HepG2 (cell line): ENCODE results near the gene VWA5B1. TPM values are rescaled to one million over a fixed set of nuclear protein-coding genes. Genes with fewer than 3 reads are reported as not detected.
A peak's percentile ranks its signal among the peaks of the same experiment; 100 is the strongest.

ENCODE experiments used
- ARID4A ChIP-seq: sonication (generic); formaldehyde crosslinking; IDR thresholded peaks from 2 replicates; pipeline ENCODE4 v1.5.0; 2020; ENCODE audit warnings: mild to moderate bottlenecking, missing genetic modification reagents, borderline replicate concordance
- CTCF ChIP-seq: sonication (generic); formaldehyde crosslinking; IDR thresholded peaks from 2 replicates; pipeline ENCODE4 v1.5.0; 2020; ENCODE audit warnings: mild to moderate bottlenecking, missing genetic modification reagents, moderate library complexity
- ELF1 ChIP-seq: sonication (generic); formaldehyde crosslinking; IDR thresholded peaks from 2 replicates; pipeline ENCODE4 v1.4.0; 2020; ENCODE audit warnings: missing genetic modification reagents
- MEIS1 ChIP-seq: sonication (generic); formaldehyde crosslinking; IDR thresholded peaks from 2 replicates; pipeline ENCODE4 v1.9.0; 2021; ENCODE audit warnings: mild to moderate bottlenecking, missing genetic modification reagents, moderate library complexity, borderline replicate concordance
- NFYB ChIP-seq: sonication (generic); formaldehyde crosslinking; IDR thresholded peaks from 2 replicates; pipeline ENCODE4 v1.4.0; 2020; ENCODE audit warnings: missing genetic modification reagents
- NFYC ChIP-seq: IDR thresholded peaks from 2 replicates; pipeline ENCODE4 v1.6.1; 2016; ENCODE audit warnings: missing genetic modification reagents, missing compliant biosample characterization
- RAD21 ChIP-seq: fragments of 450-650 bp; formaldehyde crosslinking; IDR thresholded peaks from 2 replicates; pipeline ENCODE4 v1.5.0; 2020; ENCODE audit warnings: mild to moderate bottlenecking
- RARA ChIP-seq: IDR thresholded peaks from 2 replicates; pipeline ENCODE4 v1.6.1; 2016; ENCODE audit warnings: missing genetic modification reagents, missing compliant biosample characterization
- TARDBP ChIP-seq: sonication (generic); formaldehyde crosslinking; IDR thresholded peaks from 2 replicates; pipeline ENCODE4 v1.8.0; 2022; ENCODE audit warnings: mild to moderate bottlenecking, missing genetic modification reagents
- ZNF564 ChIP-seq: sonication (generic); formaldehyde crosslinking; IDR thresholded peaks from 2 replicates; pipeline ENCODE4 v1.8.1; 2023; ENCODE audit warnings: mild to moderate bottlenecking, missing genetic modification reagents
- ZNF773 ChIP-seq: sonication (generic); formaldehyde crosslinking; IDR thresholded peaks from 2 replicates; pipeline ENCODE4 v1.4.0; 2020; ENCODE audit warnings: missing genetic modification reagents, borderline replicate concordance
- ZNF816 ChIP-seq: sonication (generic); formaldehyde crosslinking; IDR thresholded peaks from 2 replicates; pipeline ENCODE4 v1.8.0; 2022; ENCODE audit warnings: missing genetic modification reagents, mild to moderate bottlenecking, borderline replicate concordance
- polyA plus RNA-seq, 8 experiments: library from polyadenylated mRNA; depleted of rRNA in 3 of 8; stranded (reverse) in 7 of 8; unstranded in 1 of 8; fragments of >200 nt; fragmentation: Illumina TruSeq in 4 of 8; extraction: Trizol in 4 of 8; gene quantifications; 2 replicates each; pipeline versions ENCODE4 v1.2.1 to v1.2.3, GENCODE V29; 2011 to 2016; ENCODE audit warnings: low read depth in 4 of 8, missing spikeins in 1 of 8, mixed read lengths in 1 of 8; ENCODE audit not compliant: insufficient read depth in 1 of 8
- total RNA-seq, 5 experiments: library from RNA; depleted of rRNA; stranded (reverse); fragments of >200 nt; fragmentation: Illumina TruSeq; extraction: Trizol; gene quantifications; 2 replicates each; pipeline ENCODE4 v1.2.3, GENCODE V29; 2016; ENCODE audit warnings: low read depth in 1 of 5
- TF ChIP-seq, protein P1 (sequence below): sonication (generic); formaldehyde crosslinking; IDR thresholded peaks from 2 replicates; pipeline ENCODE4 v1.5.1; 2020; ENCODE audit warnings: missing genetic modification reagents, mild to moderate bottlenecking, borderline replicate concordance
- TF ChIP-seq, protein P2 (sequence below): sonication (generic); formaldehyde crosslinking; IDR thresholded peaks from 2 replicates; pipeline ENCODE4 v1.5.0; 2020; ENCODE audit warnings: missing genetic modification reagents
- TF ChIP-seq, protein P3 (sequence below): sonication (generic); formaldehyde crosslinking; IDR thresholded peaks from 2 replicates; pipeline ENCODE4 v1.5.0; 2020; ENCODE audit warnings: missing genetic modification reagents
- TF ChIP-seq, protein P4 (sequence below): sonication (generic); formaldehyde crosslinking; conservative IDR thresholded peaks from 2 replicates; pipeline ENCODE4 v1.5.0; 2020; ENCODE audit warnings: missing genetic modification reagents

Gene VWA5B1
- total and polyA plus RNA-seq, 2 of the 13 experiments (the other 11 are each of a cell fraction or from before 2014, with no cell fraction given) = not detected

DNA sequence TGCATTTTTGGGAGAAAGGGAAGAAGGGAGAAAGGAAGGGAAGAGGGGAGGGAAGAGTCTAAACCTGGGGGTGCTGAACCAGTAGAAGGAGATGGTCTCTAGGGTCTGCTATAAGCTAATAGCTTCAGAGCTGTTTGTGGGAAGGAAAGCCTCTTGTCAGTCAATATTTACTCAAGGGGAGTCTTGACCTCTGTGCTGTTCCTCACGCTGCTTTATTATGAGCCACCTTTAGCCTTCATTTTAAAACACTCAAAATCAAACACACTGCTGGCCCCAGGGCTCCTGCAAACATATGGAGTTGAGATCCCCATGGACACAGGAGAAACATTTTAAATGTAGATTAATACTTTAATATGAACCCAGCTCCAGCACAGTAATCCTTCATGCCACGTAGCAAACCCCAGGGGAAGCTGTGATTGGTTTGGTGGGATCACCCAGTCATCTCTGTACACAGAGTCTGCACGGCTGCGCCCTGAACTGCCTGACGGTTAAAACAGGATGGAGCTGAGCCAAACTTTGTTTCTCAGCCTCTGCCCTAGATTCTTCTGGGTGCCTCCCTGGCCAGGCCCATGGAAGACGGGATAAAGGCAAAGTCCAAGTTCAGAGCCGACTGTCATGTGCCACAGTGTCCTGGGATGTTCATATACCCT lies 40.2 kb upstream of the VWA5B1 start (continued):
- no peak for TF ChIP-seq CTCF (CRISPR knock-in tag)
- TF ChIP-seq ARID4A (CRISPR knock-in tag) = no peak
- TF ChIP-seq, protein P1, sequence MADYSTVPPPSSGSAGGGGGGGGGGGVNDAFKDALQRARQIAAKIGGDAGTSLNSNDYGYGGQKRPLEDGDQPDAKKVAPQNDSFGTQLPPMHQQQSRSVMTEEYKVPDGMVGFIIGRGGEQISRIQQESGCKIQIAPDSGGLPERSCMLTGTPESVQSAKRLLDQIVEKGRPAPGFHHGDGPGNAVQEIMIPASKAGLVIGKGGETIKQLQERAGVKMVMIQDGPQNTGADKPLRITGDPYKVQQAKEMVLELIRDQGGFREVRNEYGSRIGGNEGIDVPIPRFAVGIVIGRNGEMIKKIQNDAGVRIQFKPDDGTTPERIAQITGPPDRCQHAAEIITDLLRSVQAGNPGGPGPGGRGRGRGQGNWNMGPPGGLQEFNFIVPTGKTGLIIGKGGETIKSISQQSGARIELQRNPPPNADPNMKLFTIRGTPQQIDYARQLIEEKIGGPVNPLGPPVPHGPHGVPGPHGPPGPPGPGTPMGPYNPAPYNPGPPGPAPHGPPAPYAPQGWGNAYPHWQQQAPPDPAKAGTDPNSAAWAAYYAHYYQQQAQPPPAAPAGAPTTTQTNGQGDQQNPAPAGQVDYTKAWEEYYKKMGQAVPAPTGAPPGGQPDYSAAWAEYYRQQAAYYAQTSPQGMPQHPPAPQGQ (CRISPR knock-in tag) = no peak
- TF ChIP-seq MEIS1 (CRISPR knock-in tag) = no peak
- TF ChIP-seq RAD21 (CRISPR knock-in tag) = no peak
- no peak for TF ChIP-seq ELF1
- peak; percentile 41; the same call in 1 of the 2 replicates for TF ChIP-seq NFYB (CRISPR knock-in tag)
- TF ChIP-seq, protein P2, sequence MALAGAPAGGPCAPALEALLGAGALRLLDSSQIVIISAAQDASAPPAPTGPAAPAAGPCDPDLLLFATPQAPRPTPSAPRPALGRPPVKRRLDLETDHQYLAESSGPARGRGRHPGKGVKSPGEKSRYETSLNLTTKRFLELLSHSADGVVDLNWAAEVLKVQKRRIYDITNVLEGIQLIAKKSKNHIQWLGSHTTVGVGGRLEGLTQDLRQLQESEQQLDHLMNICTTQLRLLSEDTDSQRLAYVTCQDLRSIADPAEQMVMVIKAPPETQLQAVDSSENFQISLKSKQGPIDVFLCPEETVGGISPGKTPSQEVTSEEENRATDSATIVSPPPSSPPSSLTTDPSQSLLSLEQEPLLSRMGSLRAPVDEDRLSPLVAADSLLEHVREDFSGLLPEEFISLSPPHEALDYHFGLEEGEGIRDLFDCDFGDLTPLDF (CRISPR knock-in tag) = no peak
- no peak for TF ChIP-seq ZNF773
- no peak for TF ChIP-seq ZNF816 (CRISPR knock-in tag)
- TF ChIP-seq ZNF564 (CRISPR knock-in tag) = no peak
- peak; percentile 73 for TF ChIP-seq RARA (CRISPR knock-in tag)
- TF ChIP-seq, protein P3, sequence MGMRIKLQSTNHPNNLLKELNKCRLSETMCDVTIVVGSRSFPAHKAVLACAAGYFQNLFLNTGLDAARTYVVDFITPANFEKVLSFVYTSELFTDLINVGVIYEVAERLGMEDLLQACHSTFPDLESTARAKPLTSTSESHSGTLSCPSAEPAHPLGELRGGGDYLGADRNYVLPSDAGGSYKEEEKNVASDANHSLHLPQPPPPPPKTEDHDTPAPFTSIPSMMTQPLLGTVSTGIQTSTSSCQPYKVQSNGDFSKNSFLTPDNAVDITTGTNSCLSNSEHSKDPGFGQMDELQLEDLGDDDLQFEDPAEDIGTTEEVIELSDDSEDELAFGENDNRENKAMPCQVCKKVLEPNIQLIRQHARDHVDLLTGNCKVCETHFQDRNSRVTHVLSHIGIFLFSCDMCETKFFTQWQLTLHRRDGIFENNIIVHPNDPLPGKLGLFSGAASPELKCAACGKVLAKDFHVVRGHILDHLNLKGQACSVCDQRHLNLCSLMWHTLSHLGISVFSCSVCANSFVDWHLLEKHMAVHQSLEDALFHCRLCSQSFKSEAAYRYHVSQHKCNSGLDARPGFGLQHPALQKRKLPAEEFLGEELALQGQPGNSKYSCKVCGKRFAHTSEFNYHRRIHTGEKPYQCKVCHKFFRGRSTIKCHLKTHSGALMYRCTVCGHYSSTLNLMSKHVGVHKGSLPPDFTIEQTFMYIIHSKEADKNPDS (CRISPR knock-in tag) = no peak
- TF ChIP-seq NFYC = peak; percentile 47; the same call in 1 of the 2 replicates
- no peak for TF ChIP-seq TARDBP (CRISPR knock-in tag)
- TF ChIP-seq, protein P4, sequence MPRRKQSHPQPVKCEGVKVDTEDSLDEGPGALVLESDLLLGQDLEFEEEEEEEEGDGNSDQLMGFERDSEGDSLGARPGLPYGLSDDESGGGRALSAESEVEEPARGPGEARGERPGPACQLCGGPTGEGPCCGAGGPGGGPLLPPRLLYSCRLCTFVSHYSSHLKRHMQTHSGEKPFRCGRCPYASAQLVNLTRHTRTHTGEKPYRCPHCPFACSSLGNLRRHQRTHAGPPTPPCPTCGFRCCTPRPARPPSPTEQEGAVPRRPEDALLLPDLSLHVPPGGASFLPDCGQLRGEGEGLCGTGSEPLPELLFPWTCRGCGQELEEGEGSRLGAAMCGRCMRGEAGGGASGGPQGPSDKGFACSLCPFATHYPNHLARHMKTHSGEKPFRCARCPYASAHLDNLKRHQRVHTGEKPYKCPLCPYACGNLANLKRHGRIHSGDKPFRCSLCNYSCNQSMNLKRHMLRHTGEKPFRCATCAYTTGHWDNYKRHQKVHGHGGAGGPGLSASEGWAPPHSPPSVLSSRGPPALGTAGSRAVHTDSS (CRISPR knock-in tag) = no peak
